ENCODE results near the gene AUTS2.

DNA sequence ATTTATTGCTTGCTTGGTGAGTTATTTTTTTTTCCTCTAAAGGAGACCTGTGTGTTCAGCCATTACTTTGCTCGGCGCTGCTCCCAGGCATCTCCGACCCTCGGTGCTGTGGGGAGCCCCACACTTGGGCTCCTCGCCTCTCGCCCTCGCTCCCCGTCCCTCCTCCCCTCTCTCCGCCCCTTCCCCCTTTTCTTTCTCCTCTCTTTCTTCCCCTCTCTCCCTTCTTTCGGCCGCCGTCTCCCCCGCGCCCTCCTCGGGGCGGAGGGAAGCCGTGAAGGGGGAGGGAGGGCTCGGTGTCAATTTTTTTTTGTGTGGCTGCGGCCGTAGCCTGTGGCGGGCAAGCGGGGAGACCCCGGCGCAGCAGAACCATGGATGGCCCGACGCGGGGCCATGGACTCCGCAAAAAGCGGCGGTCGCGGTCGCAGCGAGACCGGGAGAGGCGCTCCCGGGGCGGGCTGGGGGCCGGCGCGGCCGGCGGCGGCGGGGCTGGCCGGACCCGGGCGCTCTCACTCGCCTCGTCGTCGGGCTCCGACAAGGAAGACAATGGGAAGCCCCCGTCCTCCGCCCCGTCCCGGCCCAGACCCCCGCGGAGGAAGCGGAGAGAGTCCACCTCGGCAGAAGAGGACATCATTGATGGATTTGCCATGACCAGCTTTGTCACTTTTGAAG, 1.1 kb downstream of the AUTS2 start:
- TF ChIP-seq, protein P1, sequence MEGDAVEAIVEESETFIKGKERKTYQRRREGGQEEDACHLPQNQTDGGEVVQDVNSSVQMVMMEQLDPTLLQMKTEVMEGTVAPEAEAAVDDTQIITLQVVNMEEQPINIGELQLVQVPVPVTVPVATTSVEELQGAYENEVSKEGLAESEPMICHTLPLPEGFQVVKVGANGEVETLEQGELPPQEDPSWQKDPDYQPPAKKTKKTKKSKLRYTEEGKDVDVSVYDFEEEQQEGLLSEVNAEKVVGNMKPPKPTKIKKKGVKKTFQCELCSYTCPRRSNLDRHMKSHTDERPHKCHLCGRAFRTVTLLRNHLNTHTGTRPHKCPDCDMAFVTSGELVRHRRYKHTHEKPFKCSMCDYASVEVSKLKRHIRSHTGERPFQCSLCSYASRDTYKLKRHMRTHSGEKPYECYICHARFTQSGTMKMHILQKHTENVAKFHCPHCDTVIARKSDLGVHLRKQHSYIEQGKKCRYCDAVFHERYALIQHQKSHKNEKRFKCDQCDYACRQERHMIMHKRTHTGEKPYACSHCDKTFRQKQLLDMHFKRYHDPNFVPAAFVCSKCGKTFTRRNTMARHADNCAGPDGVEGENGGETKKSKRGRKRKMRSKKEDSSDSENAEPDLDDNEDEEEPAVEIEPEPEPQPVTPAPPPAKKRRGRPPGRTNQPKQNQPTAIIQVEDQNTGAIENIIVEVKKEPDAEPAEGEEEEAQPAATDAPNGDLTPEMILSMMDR (IDR thresholded peaks at IDR 0.05): no peak
- TF ChIP-seq POLR2A (IDR thresholded peaks at IDR 0.05) (no peak), POLR2AphosphoS5 (IDR thresholded peaks at IDR 0.05; ENCODE audit: insufficient read depth in 1 of 2, low read depth in 1 of 2) (no peak)

All from vagina (tissue), 2 donors.